BE2C (cell line): ENCODE results near the gene METTL24.

Source experiments
- DNase-seq: peaks from one replicate; pipeline ENCODE4 v3.0.0-alpha.2; 2020
- H3K27me3 ChIP-seq: fragments of 250-450 bp; sonication (Bioruptor Pico); 2 replicates; pipeline ENCODE4 v1.5.1; 2020; ENCODE audit warnings: mild to moderate bottlenecking
- H3K36me3 ChIP-seq: fragments of 250-450 bp; sonication (Bioruptor Pico); 2 replicates; pipeline ENCODE4 v1.5.1; 2020; ENCODE audit warnings: mild to moderate bottlenecking
- H3K4me1 ChIP-seq: fragments of 250-450 bp; sonication (Bioruptor Pico); 2 replicates; pipeline ENCODE4 v1.5.1; 2020
- H3K4me3 ChIP-seq: 2 replicates; pipeline ENCODE4 v1.5.1; 2011; ENCODE audit warnings: low read depth, low read length
- H3K9me3 ChIP-seq: fragments of 250-450 bp; sonication (Bioruptor Pico); 2 replicates; pipeline ENCODE4 v1.5.1; 2020
- CTCF ChIP-seq: IDR thresholded peaks from 2 replicates; pipeline ENCODE4 v1.5.1; 2012; ENCODE audit warnings: mild to moderate bottlenecking, low read depth, low read length

The METTL24 gene

GRCh38 chr6:110358553-110359160 is 508 bp upstream of the METTL24 start:
- no peak for DNase-seq
- no peak for TF ChIP-seq CTCF

GRCh38 chr6:110357298-110357663 is 868 bp downstream of the METTL24 start:
- Histone ChIP-seq H3K27me3 (peaks cover 9% of the 10 kb centered on the region; the same call in 1 of the 2 replicates), H3K4me3 (no peak overlapping the region), H3K4me1 (peaks cover 8% of the 10 kb centered on the region), H3K9me3 (no peaks in the 10 kb centered on the region), H3K36me3 (no peaks in the 10 kb centered on the region)
- DNase-seq: no peak
- TF ChIP-seq CTCF: no peak

More at GRCh38 chr6:110358553-110359160, 508 bp upstream of the METTL24 start:
- no peaks in the 10 kb centered on the region for H3K9me3 ChIP-seq
- peaks cover 9% of the 10 kb centered on the region; the same call in 1 of the 2 replicates for H3K27me3 ChIP-seq
- peaks cover 8% of the 10 kb centered on the region for H3K4me1 ChIP-seq
- H3K4me3 ChIP-seq: peak overlapping the region; percentile 60
- H3K36me3 ChIP-seq: no peaks in the 10 kb centered on the region

GRCh38 chr6:110356778-110357177 is 1.4 kb downstream of the METTL24 start:
- Histone ChIP-seq H3K9me3 (no peaks in the 10 kb centered on the region), H3K36me3 (no peaks in the 10 kb centered on the region), H3K4me3 (no peak overlapping the region), H3K27me3 (peaks cover 9% of the 10 kb centered on the region; the same call in 1 of the 2 replicates), H3K4me1 (peaks cover 8% of the 10 kb centered on the region)
- DNase-seq: no peak
- no peak for TF ChIP-seq CTCF

GRCh38 chr6:110355727-110356126 is 2.4 kb downstream of the METTL24 start:
- peaks cover 8% of the 10 kb centered on the region for H3K4me1 ChIP-seq
- H3K4me3 ChIP-seq: no peak overlapping the region
- no peak for TF ChIP-seq CTCF
- H3K9me3 ChIP-seq: no peaks in the 10 kb centered on the region
- H3K27me3 ChIP-seq: peaks cover 9% of the 10 kb centered on the region; the same call in 1 of the 2 replicates
- DNase-seq: no peak
- no peaks in the 10 kb centered on the region for H3K36me3 ChIP-seq

GRCh38 chr6:110355022-110355421 is 3.1 kb downstream of the METTL24 start:
- Histone ChIP-seq H3K36me3 (no peaks in the 10 kb centered on the region), H3K9me3 (no peaks in the 10 kb centered on the region), H3K27me3 (peaks cover 9% of the 10 kb centered on the region; the same call in 1 of the 2 replicates), H3K4me3 (no peak overlapping the region), H3K4me1 (peaks cover 8% of the 10 kb centered on the region)
- TF ChIP-seq CTCF: no peak
- DNase-seq: no peak

- Histone ChIP-seq H3K4me3 (no peak overlapping the region), H3K9me3 (no peaks in the 10 kb centered on the region), H3K27me3 (peaks cover 9% of the 10 kb centered on the region; the same call in 1 of the 2 replicates), H3K36me3 (no peaks in the 10 kb centered on the region), H3K4me1 (peaks cover 8% of the 10 kb centered on the region)
- TF ChIP-seq CTCF: no peak
- DNase-seq: no peak
These were observed 4.0 kb downstream of the METTL24 start for GRCh38 chr6:110354153-110354552.
